Measurements from ENCODE around the gene TSR1. TPM values are rescaled to one million over a fixed set of nuclear protein-coding genes. Genes with fewer than 3 reads are reported as not detected.

TSR1 gene
- total RNA-seq, 1 experiment from 2014 or later = 74.3 TPM

DNA sequence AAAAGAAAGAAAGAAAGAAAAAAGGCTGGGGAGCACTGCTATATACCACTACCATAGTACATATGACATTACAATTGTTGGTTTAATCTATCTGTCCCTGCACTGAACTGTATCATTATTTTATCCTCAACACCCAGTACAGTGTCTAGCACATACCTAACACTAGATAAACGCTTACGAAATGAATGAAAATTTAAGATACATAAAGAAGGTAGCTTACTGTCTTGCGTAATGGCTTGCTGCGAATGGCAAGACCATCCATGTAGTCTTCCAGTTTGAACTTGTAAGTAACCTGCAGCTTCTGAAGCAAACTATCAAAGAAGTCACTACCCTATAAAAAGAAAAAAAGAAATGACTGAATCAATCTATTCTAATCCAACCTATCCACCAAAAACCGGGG lies 39.2 kb downstream of the TSR1 start:
- Mint-ChIP-seq H3K9me3 (no peaks in the 10 kb centered on the region), H3K36me3 (peaks cover 58% of the 10 kb centered on the region), H3K27ac (no peak overlapping the region), H3K4me1 (peaks cover 6% of the 10 kb centered on the region), H3K27me3 (ENCODE audit: low read depth) (peaks cover 4% of the 10 kb centered on the region; the same call in 1 of the 2 replicates), H3K4me3 (no peak overlapping the region)
- ATAC-seq (no peak), DNase-seq (ENCODE audit: low spot score) (no peak)
- TF ChIP-seq, protein P1, sequence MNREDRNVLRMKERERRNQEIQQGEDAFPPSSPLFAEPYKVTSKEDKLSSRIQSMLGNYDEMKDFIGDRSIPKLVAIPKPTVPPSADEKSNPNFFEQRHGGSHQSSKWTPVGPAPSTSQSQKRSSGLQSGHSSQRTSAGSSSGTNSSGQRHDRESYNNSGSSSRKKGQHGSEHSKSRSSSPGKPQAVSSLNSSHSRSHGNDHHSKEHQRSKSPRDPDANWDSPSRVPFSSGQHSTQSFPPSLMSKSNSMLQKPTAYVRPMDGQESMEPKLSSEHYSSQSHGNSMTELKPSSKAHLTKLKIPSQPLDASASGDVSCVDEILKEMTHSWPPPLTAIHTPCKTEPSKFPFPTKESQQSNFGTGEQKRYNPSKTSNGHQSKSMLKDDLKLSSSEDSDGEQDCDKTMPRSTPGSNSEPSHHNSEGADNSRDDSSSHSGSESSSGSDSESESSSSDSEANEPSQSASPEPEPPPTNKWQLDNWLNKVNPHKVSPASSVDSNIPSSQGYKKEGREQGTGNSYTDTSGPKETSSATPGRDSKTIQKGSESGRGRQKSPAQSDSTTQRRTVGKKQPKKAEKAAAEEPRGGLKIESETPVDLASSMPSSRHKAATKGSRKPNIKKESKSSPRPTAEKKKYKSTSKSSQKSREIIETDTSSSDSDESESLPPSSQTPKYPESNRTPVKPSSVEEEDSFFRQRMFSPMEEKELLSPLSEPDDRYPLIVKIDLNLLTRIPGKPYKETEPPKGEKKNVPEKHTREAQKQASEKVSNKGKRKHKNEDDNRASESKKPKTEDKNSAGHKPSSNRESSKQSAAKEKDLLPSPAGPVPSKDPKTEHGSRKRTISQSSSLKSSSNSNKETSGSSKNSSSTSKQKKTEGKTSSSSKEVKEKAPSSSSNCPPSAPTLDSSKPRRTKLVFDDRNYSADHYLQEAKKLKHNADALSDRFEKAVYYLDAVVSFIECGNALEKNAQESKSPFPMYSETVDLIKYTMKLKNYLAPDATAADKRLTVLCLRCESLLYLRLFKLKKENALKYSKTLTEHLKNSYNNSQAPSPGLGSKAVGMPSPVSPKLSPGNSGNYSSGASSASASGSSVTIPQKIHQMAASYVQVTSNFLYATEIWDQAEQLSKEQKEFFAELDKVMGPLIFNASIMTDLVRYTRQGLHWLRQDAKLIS (CRISPR knock-in tag; IDR thresholded peaks at IDR 0.05; ENCODE audit: borderline replicate concordance) = no peak
- CTCF ChIA-PET = interaction anchor here (2.2 kb wide), 1 partner anchor 56 kb away, joined by 7 read pairs; no protein-coding TSS in a partner anchor
- POLR2A ChIA-PET = no interaction called here

DNA sequence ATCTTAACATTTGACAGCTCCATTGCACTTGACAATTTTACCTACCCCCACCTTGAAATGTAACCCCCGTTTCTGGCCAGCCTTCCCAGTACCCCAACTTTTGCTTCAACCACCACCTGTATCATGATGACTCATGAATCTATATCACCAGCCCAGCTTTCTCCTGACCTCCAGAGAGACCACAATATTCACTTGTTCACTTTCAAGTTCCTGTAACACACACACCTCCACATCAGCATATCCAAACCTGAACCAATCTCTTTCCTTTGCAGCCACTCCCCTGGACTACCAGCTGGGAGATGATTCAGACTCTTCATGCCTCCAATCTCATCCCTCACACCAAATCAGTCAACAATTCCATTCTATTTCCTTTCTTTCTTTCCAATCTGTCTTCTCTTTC lies 40.7 kb downstream of the TSR1 start:
- no peaks in the 10 kb centered on the region for H3K9me3 Mint-ChIP-seq
- no peaks in the 10 kb centered on the region for H3K4me1 Mint-ChIP-seq
- H3K4me3 Mint-ChIP-seq = no peak overlapping the region
- peaks cover 70% of the 10 kb centered on the region for H3K36me3 Mint-ChIP-seq
- H3K27me3 Mint-ChIP-seq (ENCODE audit: low read depth) = no peaks in the 10 kb centered on the region
- ChIA-PET POLR2A (no interaction called here), CTCF (interaction anchor here (0.6 to 1.1 kb wide), 2 partner anchors 13 to 57 kb away, joined by 3 to 4 read pairs; no protein-coding TSS in a partner anchor)
- no peak for ATAC-seq
- no peak for DNase-seq (ENCODE audit: low spot score)
- no peak for TF ChIP-seq NFE2L1 (CRISPR knock-in tag; IDR thresholded peaks at IDR 0.05)
- TF ChIP-seq, protein P2, sequence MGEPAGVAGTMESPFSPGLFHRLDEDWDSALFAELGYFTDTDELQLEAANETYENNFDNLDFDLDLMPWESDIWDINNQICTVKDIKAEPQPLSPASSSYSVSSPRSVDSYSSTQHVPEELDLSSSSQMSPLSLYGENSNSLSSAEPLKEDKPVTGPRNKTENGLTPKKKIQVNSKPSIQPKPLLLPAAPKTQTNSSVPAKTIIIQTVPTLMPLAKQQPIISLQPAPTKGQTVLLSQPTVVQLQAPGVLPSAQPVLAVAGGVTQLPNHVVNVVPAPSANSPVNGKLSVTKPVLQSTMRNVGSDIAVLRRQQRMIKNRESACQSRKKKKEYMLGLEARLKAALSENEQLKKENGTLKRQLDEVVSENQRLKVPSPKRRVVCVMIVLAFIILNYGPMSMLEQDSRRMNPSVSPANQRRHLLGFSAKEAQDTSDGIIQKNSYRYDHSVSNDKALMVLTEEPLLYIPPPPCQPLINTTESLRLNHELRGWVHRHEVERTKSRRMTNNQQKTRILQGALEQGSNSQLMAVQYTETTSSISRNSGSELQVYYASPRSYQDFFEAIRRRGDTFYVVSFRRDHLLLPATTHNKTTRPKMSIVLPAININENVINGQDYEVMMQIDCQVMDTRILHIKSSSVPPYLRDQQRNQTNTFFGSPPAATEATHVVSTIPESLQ (CRISPR knock-in tag; IDR thresholded peaks at IDR 0.05) = no peak
- TF ChIP-seq SMAD4 (CRISPR knock-in tag; IDR thresholded peaks at IDR 0.05) = no peak
- no peak for TF ChIP-seq JUN (CRISPR knock-in tag; IDR thresholded peaks at IDR 0.05)
- no peak for TF ChIP-seq SOX15 (CRISPR knock-in tag; IDR thresholded peaks at IDR 0.05)
- no peak for TF ChIP-seq ZNF138 (CRISPR knock-in tag; conservative IDR thresholded peaks at IDR 0.05)
- no peak for TF ChIP-seq KAT7 (CRISPR knock-in tag; IDR thresholded peaks at IDR 0.05; ENCODE audit: borderline replicate concordance)
- TF ChIP-seq, protein P3, sequence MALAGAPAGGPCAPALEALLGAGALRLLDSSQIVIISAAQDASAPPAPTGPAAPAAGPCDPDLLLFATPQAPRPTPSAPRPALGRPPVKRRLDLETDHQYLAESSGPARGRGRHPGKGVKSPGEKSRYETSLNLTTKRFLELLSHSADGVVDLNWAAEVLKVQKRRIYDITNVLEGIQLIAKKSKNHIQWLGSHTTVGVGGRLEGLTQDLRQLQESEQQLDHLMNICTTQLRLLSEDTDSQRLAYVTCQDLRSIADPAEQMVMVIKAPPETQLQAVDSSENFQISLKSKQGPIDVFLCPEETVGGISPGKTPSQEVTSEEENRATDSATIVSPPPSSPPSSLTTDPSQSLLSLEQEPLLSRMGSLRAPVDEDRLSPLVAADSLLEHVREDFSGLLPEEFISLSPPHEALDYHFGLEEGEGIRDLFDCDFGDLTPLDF (CRISPR knock-in tag; IDR thresholded peaks at IDR 0.05) = no peak
- TF ChIP-seq TP53 (CRISPR knock-in tag; IDR thresholded peaks at IDR 0.05) = no peak
- TF ChIP-seq, protein P4, sequence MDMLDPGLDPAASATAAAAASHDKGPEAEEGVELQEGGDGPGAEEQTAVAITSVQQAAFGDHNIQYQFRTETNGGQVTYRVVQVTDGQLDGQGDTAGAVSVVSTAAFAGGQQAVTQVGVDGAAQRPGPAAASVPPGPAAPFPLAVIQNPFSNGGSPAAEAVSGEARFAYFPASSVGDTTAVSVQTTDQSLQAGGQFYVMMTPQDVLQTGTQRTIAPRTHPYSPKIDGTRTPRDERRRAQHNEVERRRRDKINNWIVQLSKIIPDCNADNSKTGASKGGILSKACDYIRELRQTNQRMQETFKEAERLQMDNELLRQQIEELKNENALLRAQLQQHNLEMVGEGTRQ (CRISPR knock-in tag; IDR thresholded peaks at IDR 0.05) = no peak
- no peak for TF ChIP-seq TEAD4 (CRISPR knock-in tag; IDR thresholded peaks at IDR 0.05)
- TF ChIP-seq ZNF263 (CRISPR knock-in tag; IDR thresholded peaks at IDR 0.05; ENCODE audit: low read depth) = no peak
- no peak for TF ChIP-seq RORB (CRISPR knock-in tag; IDR thresholded peaks at IDR 0.05)
- TF ChIP-seq, protein P5, sequence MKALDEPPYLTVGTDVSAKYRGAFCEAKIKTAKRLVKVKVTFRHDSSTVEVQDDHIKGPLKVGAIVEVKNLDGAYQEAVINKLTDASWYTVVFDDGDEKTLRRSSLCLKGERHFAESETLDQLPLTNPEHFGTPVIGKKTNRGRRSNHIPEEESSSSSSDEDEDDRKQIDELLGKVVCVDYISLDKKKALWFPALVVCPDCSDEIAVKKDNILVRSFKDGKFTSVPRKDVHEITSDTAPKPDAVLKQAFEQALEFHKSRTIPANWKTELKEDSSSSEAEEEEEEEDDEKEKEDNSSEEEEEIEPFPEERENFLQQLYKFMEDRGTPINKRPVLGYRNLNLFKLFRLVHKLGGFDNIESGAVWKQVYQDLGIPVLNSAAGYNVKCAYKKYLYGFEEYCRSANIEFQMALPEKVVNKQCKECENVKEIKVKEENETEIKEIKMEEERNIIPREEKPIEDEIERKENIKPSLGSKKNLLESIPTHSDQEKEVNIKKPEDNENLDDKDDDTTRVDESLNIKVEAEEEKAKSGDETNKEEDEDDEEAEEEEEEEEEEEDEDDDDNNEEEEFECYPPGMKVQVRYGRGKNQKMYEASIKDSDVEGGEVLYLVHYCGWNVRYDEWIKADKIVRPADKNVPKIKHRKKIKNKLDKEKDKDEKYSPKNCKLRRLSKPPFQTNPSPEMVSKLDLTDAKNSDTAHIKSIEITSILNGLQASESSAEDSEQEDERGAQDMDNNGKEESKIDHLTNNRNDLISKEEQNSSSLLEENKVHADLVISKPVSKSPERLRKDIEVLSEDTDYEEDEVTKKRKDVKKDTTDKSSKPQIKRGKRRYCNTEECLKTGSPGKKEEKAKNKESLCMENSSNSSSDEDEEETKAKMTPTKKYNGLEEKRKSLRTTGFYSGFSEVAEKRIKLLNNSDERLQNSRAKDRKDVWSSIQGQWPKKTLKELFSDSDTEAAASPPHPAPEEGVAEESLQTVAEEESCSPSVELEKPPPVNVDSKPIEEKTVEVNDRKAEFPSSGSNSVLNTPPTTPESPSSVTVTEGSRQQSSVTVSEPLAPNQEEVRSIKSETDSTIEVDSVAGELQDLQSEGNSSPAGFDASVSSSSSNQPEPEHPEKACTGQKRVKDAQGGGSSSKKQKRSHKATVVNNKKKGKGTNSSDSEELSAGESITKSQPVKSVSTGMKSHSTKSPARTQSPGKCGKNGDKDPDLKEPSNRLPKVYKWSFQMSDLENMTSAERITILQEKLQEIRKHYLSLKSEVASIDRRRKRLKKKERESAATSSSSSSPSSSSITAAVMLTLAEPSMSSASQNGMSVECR (CRISPR knock-in tag; IDR thresholded peaks at IDR 0.05; ENCODE audit: borderline replicate concordance) = no peak
- TF ChIP-seq ETV6 (CRISPR knock-in tag; IDR thresholded peaks at IDR 0.05) = no peak
- no peak overlapping the region for H3K27ac Mint-ChIP-seq
